ENCODE data around the gene IL36G. TPM values are rescaled to one million over a fixed set of nuclear protein-coding genes. Genes with fewer than 3 reads are reported as not detected.
A peak's percentile ranks its signal among the peaks of the same experiment; 100 is the strongest.

IL36G gene
- total and polyA plus RNA-seq, 2 experiments from 2014 or later, result 0.30 TPM; not detected in 1

- no peak for TF ChIP-seq CTCF (IDR thresholded peaks at IDR 0.05; ENCODE audit: low read depth, low read length)
- no peaks in the 10 kb centered on the region for H3K9me3 ChIP-seq (ENCODE audit: low read depth)
- no peak for DNase-seq (ENCODE audit: low read depth in 1 of 2, low spot score in 1 of 2)
- H3K4me3 ChIP-seq, result no peak overlapping the region
- H3K27me3 ChIP-seq, result peaks cover 22% of the 10 kb centered on the region
- H3K36me3 ChIP-seq, result no peaks in the 10 kb centered on the region
- H3K4me1 ChIP-seq (ENCODE audit: low read depth), result no peaks in the 10 kb centered on the region
- H3K27ac ChIP-seq, result no peak overlapping the region
These were observed 36.8 kb upstream of the IL36G start for GRCh38 chr2:112940859-112941625.

- no peak overlapping the region for H3K4me3 ChIP-seq
- no peaks in the 10 kb centered on the region for H3K9me3 ChIP-seq (ENCODE audit: low read depth)
- H3K36me3 ChIP-seq, result no peaks in the 10 kb centered on the region
- peak; percentile 95 for TF ChIP-seq CTCF (IDR thresholded peaks at IDR 0.05; ENCODE audit: low read depth, low read length)
- peaks cover 22% of the 10 kb centered on the region for H3K27me3 ChIP-seq
- no peak overlapping the region for H3K27ac ChIP-seq
- no peaks in the 10 kb centered on the region for H3K4me1 ChIP-seq (ENCODE audit: low read depth)
- peak; percentile 84 to 90 for DNase-seq (ENCODE audit: low read depth in 1 of 2, low spot score in 1 of 2)
These were observed 35.8 kb upstream of the IL36G start for GRCh38 chr2:112941753-112942653.

GRCh38 chr2:112942654-112943002 lies 35.2 kb upstream of the IL36G start:
- no peaks in the 10 kb centered on the region for H3K9me3 ChIP-seq (ENCODE audit: low read depth)
- H3K27ac ChIP-seq, result no peak overlapping the region

GRCh38 chr2:112944971-112945370 lies 32.8 kb upstream of the IL36G start:
- H3K4me1 ChIP-seq (ENCODE audit: low read depth), result no peaks in the 10 kb centered on the region
- TF ChIP-seq CTCF (IDR thresholded peaks at IDR 0.05; ENCODE audit: low read depth, low read length), result no peak
- H3K4me3 ChIP-seq, result no peak overlapping the region
- H3K36me3 ChIP-seq, result no peaks in the 10 kb centered on the region
- H3K9me3 ChIP-seq (ENCODE audit: low read depth), result no peaks in the 10 kb centered on the region
- no peak overlapping the region for H3K27ac ChIP-seq
- no peak for DNase-seq (ENCODE audit: low read depth in 1 of 2, low spot score in 1 of 2)
- H3K27me3 ChIP-seq, result peaks cover 10% of the 10 kb centered on the region

More at GRCh38 chr2:112942654-112943002, 35.2 kb upstream of the IL36G start:
- Histone ChIP-seq H3K36me3 (no peaks in the 10 kb centered on the region), H3K27me3 (peaks cover 22% of the 10 kb centered on the region), H3K4me1 (ENCODE audit: low read depth) (no peaks in the 10 kb centered on the region), H3K4me3 (no peak overlapping the region)
- TF ChIP-seq CTCF (IDR thresholded peaks at IDR 0.05; ENCODE audit: low read depth, low read length), result no peak
- no peak for DNase-seq (ENCODE audit: low read depth in 1 of 2, low spot score in 1 of 2)

DNA sequence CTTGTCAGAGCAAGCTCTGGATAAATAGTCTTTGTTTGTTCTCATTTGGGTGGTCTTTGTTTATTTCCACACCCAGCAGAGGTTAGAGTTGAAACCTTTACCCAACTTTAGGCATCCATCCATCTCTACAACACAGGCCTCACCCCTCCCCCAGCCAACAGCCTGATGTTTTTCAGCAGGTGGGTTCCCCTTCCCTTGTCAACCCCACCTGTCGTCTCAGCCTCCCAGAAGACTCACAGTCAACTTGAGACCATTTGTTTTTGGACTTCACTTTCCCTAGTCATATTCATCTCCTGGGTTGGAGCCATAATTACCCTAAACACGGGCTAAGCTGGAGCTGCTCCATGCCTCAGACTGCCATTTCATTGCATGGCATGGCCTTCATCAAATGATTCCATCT lies 31.7 kb upstream of the IL36G start:
- H3K4me3 ChIP-seq, result no peak overlapping the region
- DNase-seq (ENCODE audit: low read depth in 1 of 2, low spot score in 1 of 2), result no peak
- no peaks in the 10 kb centered on the region for H3K36me3 ChIP-seq
- H3K27ac ChIP-seq, result no peak overlapping the region
- no peak for TF ChIP-seq CTCF (IDR thresholded peaks at IDR 0.05; ENCODE audit: low read depth, low read length)
- peaks cover 1% of the 10 kb centered on the region for H3K27me3 ChIP-seq
- no peaks in the 10 kb centered on the region for H3K9me3 ChIP-seq (ENCODE audit: low read depth)
- no peaks in the 10 kb centered on the region for H3K4me1 ChIP-seq (ENCODE audit: low read depth)
